HG03108 (cell line): ENCODE data around the gene CHODL.

Experiments
- ATAC-seq: cut with Tn5 transposase; IDR thresholded peaks from one replicate; pipeline ENCODE4 v1.9.1; 2021; ENCODE audit warnings: moderate library complexity; ENCODE audit not compliant: unreplicated experiment

CHODL gene

GRCh38 chr21:18285379-18285778 is 40.7 kb downstream of the CHODL start:
- ATAC-seq = no peak

GRCh38 chr21:18289876-18290275 is 45.2 kb downstream of the CHODL start:
- no peak for ATAC-seq

GRCh38 chr21:18294100-18294499 is 49.5 kb downstream of the CHODL start:
- no peak for ATAC-seq

GRCh38 chr21:18298228-18298627 is 53.6 kb downstream of the CHODL start:
- no peak for ATAC-seq
